ENCODE data around the gene MXRA8. TPM values are rescaled to one million over a fixed set of nuclear protein-coding genes. Genes with fewer than 3 reads are reported as not detected.
"Not testable (repeated sequence)": the region's sequence is repeated elsewhere in the genome, so short reads cannot be mapped to it uniquely, and the experiment has no call there.

The MXRA8 gene
- total and polyA plus RNA-seq, 2 experiments from 2014 or later: 155 to 242 TPM

DNA sequence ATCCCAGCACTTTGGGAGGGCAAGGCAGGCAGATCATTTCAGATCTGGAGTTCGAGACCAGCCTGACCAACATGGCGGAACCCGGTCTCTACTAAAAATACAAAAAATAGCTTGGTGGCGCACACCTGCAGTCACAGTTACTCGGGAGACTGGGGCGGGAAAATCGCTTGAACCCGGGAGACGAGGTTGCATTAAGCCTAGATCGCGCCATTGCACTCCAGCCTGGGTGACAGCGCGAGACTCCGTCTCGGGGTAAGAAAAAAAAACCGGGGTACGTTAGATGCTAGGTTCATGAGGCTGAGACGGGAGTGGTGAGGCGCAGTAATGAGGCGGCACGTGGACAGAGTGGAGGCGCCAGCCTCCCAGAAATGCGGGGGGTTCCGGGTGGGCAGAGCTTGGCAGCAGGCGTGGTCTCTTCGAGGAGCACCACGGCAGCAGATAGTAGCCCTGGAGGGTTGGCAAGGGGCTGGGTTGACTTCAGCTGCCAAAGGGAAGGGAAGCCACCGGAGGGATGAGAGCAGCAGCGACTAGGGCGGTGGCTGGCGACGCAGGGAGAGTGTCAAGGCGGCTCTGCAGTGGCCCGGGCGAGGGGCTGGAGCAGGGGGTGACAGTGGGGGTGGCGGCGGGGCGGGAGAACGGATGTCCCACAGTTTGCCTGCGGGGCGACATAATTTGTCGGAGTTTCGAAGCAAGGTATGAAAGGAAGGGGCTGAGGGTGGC lies 47.9 kb upstream of the MXRA8 start:
- Histone ChIP-seq H3K27me3 (no peaks in the 10 kb centered on the region), H4K20me1 (ENCODE audit: insufficient read depth, poor library complexity, severe bottlenecking) (peaks cover 13% of the 10 kb centered on the region), H3K9me3 (ENCODE audit: low read depth) (no peaks in the 10 kb centered on the region), H3K36me3 (replicated peaks; ENCODE audit: insufficient read depth, low read depth) (no peaks in the 10 kb centered on the region), H3K4me1 (ENCODE audit: insufficient read depth) (peaks cover 24% of the 10 kb centered on the region), H3K4me2 (peak overlapping the region; percentile 99), H3K79me2 (peaks cover 60% of the 10 kb centered on the region), H2AFZ (peak overlapping the region; percentile 76), H3K27ac (peak overlapping the region; percentile 90), H3K4me3 (peak overlapping the region; percentile 71), H3K9me2 (replicated peaks; ENCODE audit: insufficient read depth) (no peaks in the 10 kb centered on the region)
- TF ChIP-seq, protein P1, sequence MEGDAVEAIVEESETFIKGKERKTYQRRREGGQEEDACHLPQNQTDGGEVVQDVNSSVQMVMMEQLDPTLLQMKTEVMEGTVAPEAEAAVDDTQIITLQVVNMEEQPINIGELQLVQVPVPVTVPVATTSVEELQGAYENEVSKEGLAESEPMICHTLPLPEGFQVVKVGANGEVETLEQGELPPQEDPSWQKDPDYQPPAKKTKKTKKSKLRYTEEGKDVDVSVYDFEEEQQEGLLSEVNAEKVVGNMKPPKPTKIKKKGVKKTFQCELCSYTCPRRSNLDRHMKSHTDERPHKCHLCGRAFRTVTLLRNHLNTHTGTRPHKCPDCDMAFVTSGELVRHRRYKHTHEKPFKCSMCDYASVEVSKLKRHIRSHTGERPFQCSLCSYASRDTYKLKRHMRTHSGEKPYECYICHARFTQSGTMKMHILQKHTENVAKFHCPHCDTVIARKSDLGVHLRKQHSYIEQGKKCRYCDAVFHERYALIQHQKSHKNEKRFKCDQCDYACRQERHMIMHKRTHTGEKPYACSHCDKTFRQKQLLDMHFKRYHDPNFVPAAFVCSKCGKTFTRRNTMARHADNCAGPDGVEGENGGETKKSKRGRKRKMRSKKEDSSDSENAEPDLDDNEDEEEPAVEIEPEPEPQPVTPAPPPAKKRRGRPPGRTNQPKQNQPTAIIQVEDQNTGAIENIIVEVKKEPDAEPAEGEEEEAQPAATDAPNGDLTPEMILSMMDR (IDR thresholded peaks at IDR 0.05; ENCODE audit: poor library complexity): no peak
- TF ChIP-seq EZH2phosphoT487 (IDR thresholded peaks at IDR 0.05; ENCODE audit: low read depth, severe bottlenecking, unreplicated experiment): no peak
- no peak for TF ChIP-seq EZH2 (IDR thresholded peaks at IDR 0.05; ENCODE audit: borderline replicate concordance)
- WGBS (ENCODE audit: low lambda C conversion rate, missing lambda C conversion rate): 54% methylated on average over 42 of the region's 43 CpGs
- DNase-seq (ENCODE audit: low spot score): no peak

DNA sequence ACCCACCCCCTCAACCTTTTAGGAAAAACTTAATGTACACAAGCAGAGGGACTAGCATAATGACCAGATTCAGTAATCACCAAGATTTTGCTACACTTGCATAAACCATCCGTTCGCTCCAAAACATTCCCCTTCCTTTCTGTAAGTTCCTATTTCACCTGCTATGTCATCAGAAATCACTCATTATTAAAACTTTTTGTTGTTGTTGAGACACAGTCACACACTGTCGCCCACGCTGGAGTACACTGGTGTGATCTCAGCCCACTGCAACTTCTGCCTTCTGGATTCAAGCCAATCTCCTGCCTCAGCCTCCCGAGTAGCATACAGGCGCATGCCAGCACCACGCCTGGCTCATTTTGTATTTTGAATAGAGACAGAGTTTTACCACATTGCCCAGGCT lies 45.3 kb upstream of the MXRA8 start:
- no peaks in the 10 kb centered on the region for H3K36me3 ChIP-seq (replicated peaks; ENCODE audit: insufficient read depth, low read depth)
- 97% methylated on average over 7 of the region's 7 CpGs for WGBS (ENCODE audit: low lambda C conversion rate, missing lambda C conversion rate)
- no peaks in the 10 kb centered on the region for H3K9me3 ChIP-seq (ENCODE audit: low read depth)
- H4K20me1 ChIP-seq (ENCODE audit: insufficient read depth, poor library complexity, severe bottlenecking): peaks cover 6% of the 10 kb centered on the region
- DNase-seq (ENCODE audit: low spot score): no peak
- no peaks in the 10 kb centered on the region for H3K9me2 ChIP-seq (replicated peaks; ENCODE audit: insufficient read depth)
- H3K27ac ChIP-seq: no peak overlapping the region
- no peaks in the 10 kb centered on the region for H3K27me3 ChIP-seq
- H3K79me2 ChIP-seq: peaks cover 71% of the 10 kb centered on the region
- peaks cover 33% of the 10 kb centered on the region for H3K4me1 ChIP-seq (ENCODE audit: insufficient read depth)
- no peak overlapping the region for H3K4me3 ChIP-seq
- H3K4me2 ChIP-seq: no peak overlapping the region
- H2AFZ ChIP-seq: no peak overlapping the region
- TF ChIP-seq EZH2phosphoT487 (IDR thresholded peaks at IDR 0.05; ENCODE audit: low read depth, severe bottlenecking, unreplicated experiment) (no peak), EZH2 (IDR thresholded peaks at IDR 0.05; ENCODE audit: borderline replicate concordance) (no peak)
- TF ChIP-seq, protein P1 (IDR thresholded peaks at IDR 0.05; ENCODE audit: poor library complexity): no peak

DNA sequence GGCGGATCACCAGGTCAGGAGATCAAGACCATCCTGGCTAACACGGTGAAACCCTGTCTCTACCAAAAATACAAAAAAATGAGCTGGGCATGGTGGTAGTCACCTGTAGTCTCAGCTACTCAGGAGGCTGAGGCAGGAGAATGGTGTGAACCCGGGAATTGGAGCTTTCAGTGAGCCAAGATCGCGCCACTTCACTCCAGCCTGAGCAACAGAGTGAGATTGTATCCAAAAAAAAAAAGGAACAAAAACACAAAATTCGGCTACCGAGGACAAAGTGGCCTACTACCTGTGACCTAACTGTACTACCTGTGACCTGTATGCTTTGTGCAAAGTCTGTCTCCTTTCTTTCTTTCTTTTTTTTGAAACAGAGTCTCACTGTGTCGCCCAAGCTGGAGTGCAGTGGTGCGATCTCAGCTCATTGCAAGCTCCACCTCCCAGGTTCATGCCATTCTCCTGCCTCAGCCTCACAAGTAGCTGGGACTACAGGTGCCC lies 44.6 kb upstream of the MXRA8 start:
- H3K4me3 ChIP-seq; H2AFZ ChIP-seq; H3K9me3 ChIP-seq (ENCODE audit: low read depth); H3K27ac ChIP-seq; H4K20me1 ChIP-seq (ENCODE audit: insufficient read depth, poor library complexity, severe bottlenecking); H3K4me2 ChIP-seq; H3K9me2 ChIP-seq (replicated peaks; ENCODE audit: insufficient read depth); DNase-seq (ENCODE audit: low spot score); H3K27me3 ChIP-seq; H3K36me3 ChIP-seq (replicated peaks; ENCODE audit: insufficient read depth, low read depth): not testable (repeated sequence)
- Histone ChIP-seq H3K4me1 (ENCODE audit: insufficient read depth) (peaks cover 30% of the 10 kb centered on the region), H3K79me2 (peaks cover 71% of the 10 kb centered on the region)
- WGBS (ENCODE audit: low lambda C conversion rate, missing lambda C conversion rate): 97% methylated on average over 9 of the region's 9 CpGs

DNA sequence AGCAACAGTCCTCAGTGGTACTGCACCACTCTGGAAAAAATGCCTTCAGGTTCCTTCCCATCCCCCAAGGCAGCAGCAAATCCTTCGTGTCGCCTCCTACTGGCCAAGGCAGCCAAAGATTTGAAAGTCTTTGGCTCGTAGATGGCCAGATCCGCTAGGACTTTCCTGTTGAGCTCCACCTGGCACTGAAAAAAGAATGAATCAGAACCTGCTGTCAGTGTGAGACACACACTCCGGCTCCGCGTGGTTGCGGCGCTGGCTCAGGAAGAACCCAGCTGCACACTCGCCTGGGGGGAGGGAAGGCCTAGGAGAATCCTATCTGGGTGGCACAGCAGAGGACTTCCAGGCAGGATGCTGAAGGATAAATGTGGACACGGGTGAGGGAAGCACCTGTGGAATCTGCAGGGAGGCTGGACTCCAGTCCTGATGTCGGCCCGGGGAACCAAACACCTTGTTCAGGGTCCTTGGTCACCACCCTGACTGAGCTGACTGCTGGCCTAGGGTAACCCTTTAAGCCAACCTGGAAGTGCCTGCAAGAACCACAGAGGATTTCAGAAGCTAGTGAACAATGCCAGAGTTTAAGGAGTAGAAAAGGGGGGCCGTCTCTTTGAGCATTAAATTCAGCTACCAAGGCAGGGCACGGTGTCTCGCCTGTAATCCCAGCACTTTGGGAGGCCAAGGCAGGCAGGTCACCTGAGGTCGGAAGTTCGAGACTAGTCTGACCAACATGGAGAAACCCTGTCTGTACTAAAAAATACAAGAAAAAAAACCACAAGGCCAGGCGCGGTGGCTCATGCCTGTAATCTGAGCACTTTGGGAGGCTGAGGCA lies 43.9 kb upstream of the MXRA8 start:
- Histone ChIP-seq H3K4me2 (no peak overlapping the region), H4K20me1 (ENCODE audit: insufficient read depth, poor library complexity, severe bottlenecking) (no peaks in the 10 kb centered on the region), H3K4me3 (no peak overlapping the region), H3K9me3 (ENCODE audit: low read depth) (no peaks in the 10 kb centered on the region), H3K36me3 (replicated peaks; ENCODE audit: insufficient read depth, low read depth) (no peaks in the 10 kb centered on the region), H3K27ac (peak overlapping the region; percentile 33), H3K79me2 (peaks cover 71% of the 10 kb centered on the region), H3K9me2 (replicated peaks; ENCODE audit: insufficient read depth) (no peaks in the 10 kb centered on the region), H2AFZ (no peak overlapping the region), H3K27me3 (no peaks in the 10 kb centered on the region), H3K4me1 (ENCODE audit: insufficient read depth) (peaks cover 34% of the 10 kb centered on the region)
- 86% methylated on average over 20 of the region's 20 CpGs for WGBS (ENCODE audit: low lambda C conversion rate, missing lambda C conversion rate)
- TF ChIP-seq EZH2phosphoT487 (IDR thresholded peaks at IDR 0.05; ENCODE audit: low read depth, severe bottlenecking, unreplicated experiment): no peak
- TF ChIP-seq, protein P1 (IDR thresholded peaks at IDR 0.05; ENCODE audit: poor library complexity): peak; percentile 54
- peak; percentile 69 for DNase-seq (ENCODE audit: low spot score)
